ENCODE measurements around the gene STXBP6. TPM values are rescaled to one million over a fixed set of nuclear protein-coding genes. Genes with fewer than 3 reads are reported as not detected.

STXBP6 gene
- total and polyA plus RNA-seq, 2 of the 13 experiments (the other 11 are each of a cell fraction or from before 2014, with no cell fraction given), result 35.3 to 42.8 TPM

DNA sequence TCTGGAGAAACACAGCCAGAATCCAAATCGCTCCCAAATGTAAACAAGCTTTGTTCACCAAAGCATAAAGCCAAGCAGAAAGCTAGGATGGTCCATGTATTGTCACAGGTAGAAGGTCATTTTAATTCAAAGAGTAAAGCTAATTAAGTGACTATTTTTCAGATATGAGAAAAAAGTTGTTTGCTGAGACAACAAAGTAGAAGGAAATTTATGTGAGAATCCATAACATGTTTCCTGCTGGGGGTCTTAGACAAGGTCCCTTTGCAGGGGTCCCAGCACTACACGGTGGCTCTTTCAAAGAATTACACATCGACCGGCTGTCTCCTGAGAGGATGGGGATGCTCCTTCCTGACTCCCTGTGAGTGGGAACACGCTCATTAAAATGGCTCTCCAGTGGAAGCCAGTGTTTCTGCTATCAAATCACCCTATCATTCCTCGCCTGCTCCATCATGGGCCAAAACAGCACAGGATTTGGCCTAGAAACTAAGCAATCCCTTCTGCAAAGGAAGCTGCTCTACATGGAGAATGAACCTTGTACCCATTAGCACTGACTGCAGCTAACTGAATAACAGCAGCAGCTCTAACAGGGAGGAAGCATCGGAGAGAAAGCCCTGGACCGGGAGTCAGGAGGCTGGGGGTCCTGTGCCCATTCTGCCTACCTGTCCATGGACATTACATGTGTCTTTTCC is 175.3 kb downstream of the STXBP6 start (continued):
- TF ChIP-seq ZBED4 (CRISPR knock-in tag; IDR thresholded peaks at IDR 0.05; ENCODE audit: borderline replicate concordance) (0 out of 2 replicates have a peak, but pooled peaks have one; percentile 59), ARID2 (CRISPR knock-in tag; IDR thresholded peaks at IDR 0.05; ENCODE audit: borderline replicate concordance) (no peak), FOXC1 (CRISPR knock-in tag; IDR thresholded peaks at IDR 0.05; ENCODE audit: borderline replicate concordance) (peak; percentile 71; the same call in 1 of the 2 replicates), KAT8 (CRISPR knock-in tag; IDR thresholded peaks at IDR 0.05) (peak; percentile 78; the same call in 1 of the 2 replicates), ZSCAN20 (CRISPR knock-in tag; IDR thresholded peaks at IDR 0.05; ENCODE audit: borderline replicate concordance) (no peak), PHB2 (IDR thresholded peaks at IDR 0.05; ENCODE audit: partially characterized antibody) (no peak), ZNF251 (CRISPR knock-in tag; IDR thresholded peaks at IDR 0.05) (no peak; the same call in 1 of the 2 replicates), ZNF83 (CRISPR knock-in tag; IDR thresholded peaks at IDR 0.05; ENCODE audit: borderline replicate concordance) (no peak), GABPB1 (CRISPR knock-in tag; IDR thresholded peaks at IDR 0.05) (peak; percentile 31; the same call in 1 of the 2 replicates), RELA (CRISPR knock-in tag; IDR thresholded peaks at IDR 0.05) (no peak), ZNF224 (CRISPR knock-in tag; IDR thresholded peaks at IDR 0.05) (peak; percentile 56; the same call in 1 of the 2 replicates), GTF3A (CRISPR knock-in tag; conservative IDR thresholded peaks at IDR 0.05) (no peak), ZNF34 (CRISPR knock-in tag; IDR thresholded peaks at IDR 0.05; ENCODE audit: borderline replicate concordance) (no peak), NFIB (CRISPR knock-in tag; IDR thresholded peaks at IDR 0.05; ENCODE audit: borderline replicate concordance) (no peak), RXRB (CRISPR knock-in tag; IDR thresholded peaks at IDR 0.05; ENCODE audit: borderline replicate concordance) (peak; percentile 71; the same call in 1 of the 2 replicates), ZNF143 (CRISPR knock-in tag; IDR thresholded peaks at IDR 0.05) (no peak), SYNCRIP (IDR thresholded peaks at IDR 0.05; ENCODE audit: insufficient read depth, low read depth, low read length) (no peak), ZFP41 (CRISPR knock-in tag; IDR thresholded peaks at IDR 0.05; ENCODE audit: borderline replicate concordance) (no peak), ZNF230 (CRISPR knock-in tag; IDR thresholded peaks at IDR 0.05) (no peak), MLLT10 (CRISPR knock-in tag; IDR thresholded peaks at IDR 0.05) (no peak), RORA (CRISPR knock-in tag; IDR thresholded peaks at IDR 0.05) (no peak), KDM4B (CRISPR knock-in tag; IDR thresholded peaks at IDR 0.05) (0 out of 2 replicates have a peak, but pooled peaks have one; percentile 20), ZSCAN21 (CRISPR knock-in tag; IDR thresholded peaks at IDR 0.05; ENCODE audit: borderline replicate concordance) (no peak), ONECUT2 (CRISPR knock-in tag; IDR thresholded peaks at IDR 0.05) (no peak), SRSF9 (IDR thresholded peaks at IDR 0.05; ENCODE audit: borderline replicate concordance, insufficient read depth, low read depth, low read length, poor library complexity, severe bottlenecking) (no peak), GATA4 (IDR thresholded peaks at IDR 0.05; ENCODE audit: borderline replicate concordance, low read depth) (no peak), MZF1 (CRISPR knock-in tag; IDR thresholded peaks at IDR 0.05; ENCODE audit: borderline replicate concordance) (no peak)
- TF ChIP-seq, protein P1, sequence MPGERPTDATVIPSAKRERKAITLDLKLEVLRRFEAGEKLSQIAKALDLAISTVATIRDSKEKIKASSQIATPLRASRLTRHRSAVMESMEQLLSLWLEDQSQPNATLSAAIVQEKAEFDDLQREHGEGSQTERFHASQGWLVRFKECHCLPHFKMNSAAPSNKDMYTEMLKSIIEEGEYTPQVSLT (CRISPR knock-in tag; IDR thresholded peaks at IDR 0.05; ENCODE audit: borderline replicate concordance, low read depth), result no peak

Data from HepG2 (cell line).